GM21825 (cell line): ENCODE data around the gene FGD3.

ENCODE experiments used
- ATAC-seq: cut with Tn5 transposase; IDR thresholded peaks from one replicate; pipeline ENCODE4 v1.9.1; 2021; ENCODE audit warnings: mild to moderate bottlenecking, moderate library complexity; ENCODE audit not compliant: unreplicated experiment

The FGD3 gene

GRCh38 chr9:93051680-93052089, 104.4 kb downstream of the FGD3 start:
- no peak for ATAC-seq

GRCh38 chr9:93052791-93053540, 105.6 kb downstream of the FGD3 start:
- ATAC-seq = no peak

GRCh38 chr9:93053781-93054331, 106.5 kb downstream of the FGD3 start:
- no peak for ATAC-seq

GRCh38 chr9:93054758-93055704, 107.7 kb downstream of the FGD3 start:
- no peak for ATAC-seq

- no peak for ATAC-seq
Observed at GRCh38 chr9:93057042-93057702, 109.8 kb downstream of the FGD3 start.

GRCh38 chr9:93057703-93058354, 110.5 kb downstream of the FGD3 start:
- ATAC-seq = peak; percentile 12

- peak; percentile 41 for ATAC-seq
Observed at GRCh38 chr9:93058355-93059010, 111.2 kb downstream of the FGD3 start, which contains the start of gene SUSD3. Gene SUSD3, plus strand, starts transcription at chr9:93058701. Its CDS starts 42 bp downstream, at chr9:93058743.

GRCh38 chr9:93059011-93059714, 111.8 kb downstream of the FGD3 start:
- ATAC-seq = no peak

- ATAC-seq = no peak
Observed at GRCh38 chr9:93059715-93060578, 112.6 kb downstream of the FGD3 start.

- ATAC-seq = no peak
Observed at GRCh38 chr9:93060746-93061259, 113.5 kb downstream of the FGD3 start.

- ATAC-seq = no peak
Observed at GRCh38 chr9:93061260-93061751, 114.0 kb downstream of the FGD3 start.

GRCh38 chr9:93061791-93062763, 114.8 kb downstream of the FGD3 start:
- ATAC-seq = peak; percentile 30

GRCh38 chr9:93064392-93065134, 117.2 kb downstream of the FGD3 start:
- ATAC-seq = peak; percentile 86

GRCh38 chr9:93065135-93065720, 117.9 kb downstream of the FGD3 start:
- ATAC-seq = no peak

- no peak for ATAC-seq
Observed at GRCh38 chr9:93066978-93067603, 119.8 kb downstream of the FGD3 start.
